Astrocyte (in vitro differentiated cells and primary cell): ENCODE results near the gene NEK10.

Source experiments
- CTCF ChIP-seq: IDR thresholded peaks from 2 replicates; pipeline ENCODE4 v1.5.1; 2011; ENCODE audit warnings: low read depth, mild to moderate bottlenecking, inconsistent platforms, low read length, moderate library complexity; ENCODE audit not compliant: insufficient read depth
- EZH2 ChIP-seq: IDR thresholded peaks from 2 replicates; pipeline ENCODE4 v1.6.1; 2012; ENCODE audit warnings: mild to moderate bottlenecking, low read length, inconsistent platforms; ENCODE audit not compliant: insufficient read depth

- TF ChIP-seq CTCF (no peak), EZH2 (no peak)
These were observed 3.1 kb downstream of the NEK10 start for GRCh38 chr3:27366062-27366591.
